Mesenchymal stem cell (in vitro differentiated cells and primary cell): Measurements from ENCODE around the gene CRABP1.

Experiments used
- DNase-seq: peaks from one replicate; pipeline ENCODE4 v3.0.0-alpha.2; 2013
- H2AFZ ChIP-seq: one replicate; pipeline ENCODE4 v1.6.1; 2013; ENCODE audit warnings: low read depth, mild to moderate bottlenecking, control low read depth, inconsistent platforms, low read length, moderate library complexity
- H2AK5ac ChIP-seq: 2 replicates; pipeline ENCODE4 v1.6.1; 2013; ENCODE audit warnings: low read length, moderate library complexity, mild to moderate bottlenecking, inconsistent platforms; ENCODE audit not compliant: severe bottlenecking
- H2BK120ac ChIP-seq: one replicate; pipeline ENCODE4 v1.6.1; 2013; ENCODE audit warnings: low read depth, mild to moderate bottlenecking, inconsistent platforms, low read length, moderate library complexity
- H2BK12ac ChIP-seq, 2 experiments: one replicate each; pipeline ENCODE4 v1.6.1; 2013; ENCODE audit warnings: inconsistent platforms in 2 of 2, low read length in 2 of 2, mild to moderate bottlenecking in 2 of 2, moderate library complexity in 2 of 2, control low read depth in 1 of 2
- H2BK15ac ChIP-seq: one replicate; pipeline ENCODE4 v1.6.1; 2013; ENCODE audit warnings: mild to moderate bottlenecking, low read depth, inconsistent platforms; ENCODE audit not compliant: poor library complexity, severe bottlenecking
- H2BK5ac ChIP-seq: 2 replicates; pipeline ENCODE4 v1.6.1; 2013; ENCODE audit warnings: low read depth, mild to moderate bottlenecking, low read length, control low read depth, inconsistent platforms; ENCODE audit not compliant: poor library complexity, severe bottlenecking
- H3K14ac ChIP-seq, 2 experiments: one replicate each; pipeline ENCODE4 v1.6.1; 2013; ENCODE audit warnings: inconsistent platforms in 2 of 2, low read length in 2 of 2, control low read depth in 1 of 2, mild to moderate bottlenecking in 1 of 2, moderate library complexity in 1 of 2
- H3K18ac ChIP-seq, 2 experiments: one replicate each; pipeline ENCODE4 v1.6.1; 2013; ENCODE audit warnings: inconsistent platforms in 2 of 2, low read length in 2 of 2, control low read depth in 1 of 2, low read depth in 1 of 2, mild to moderate bottlenecking in 1 of 2
- H3K23ac ChIP-seq, 2 experiments: one replicate each; pipeline ENCODE4 v1.6.1; 2013; ENCODE audit warnings: inconsistent platforms in 2 of 2, low read length in 2 of 2, mild to moderate bottlenecking in 2 of 2, moderate library complexity in 2 of 2, control low read depth in 1 of 2
- H3K27ac ChIP-seq: 2 replicates; pipeline ENCODE4 v1.5.1; 2013; ENCODE audit warnings: mild to moderate bottlenecking, moderate library complexity, low read length, control low read depth, inconsistent platforms; ENCODE audit not compliant: poor library complexity, severe bottlenecking
- H3K27me3 ChIP-seq, 2 experiments: 2 replicates each; pipeline versions ENCODE4 v1.6.1 to v1.7.0; 2013; ENCODE audit warnings: low read length in 2 of 2, mild to moderate bottlenecking in 2 of 2, moderate library complexity in 2 of 2, control low read depth in 1 of 2, inconsistent platforms in 1 of 2; ENCODE audit not compliant: control insufficient read depth in 1 of 2, insufficient read depth in 1 of 2
- H3K36me3 ChIP-seq, 2 experiments: 2 replicates each; pipeline versions ENCODE4 v1.6.1 to v1.7.0; 2013; ENCODE audit warnings: low read length in 2 of 2, control low read depth in 1 of 2, inconsistent platforms in 1 of 2, low read depth in 1 of 2, mild to moderate bottlenecking in 1 of 2; ENCODE audit not compliant: insufficient read depth in 2 of 2, control insufficient read depth in 1 of 2
- H3K4ac ChIP-seq, 2 experiments: one replicate each; pipeline ENCODE4 v1.6.1; 2013; ENCODE audit warnings: inconsistent platforms in 2 of 2, low read length in 2 of 2, mild to moderate bottlenecking in 2 of 2, moderate library complexity in 2 of 2, control low read depth in 1 of 2, low read depth in 1 of 2
- H3K4me1 ChIP-seq: 2 replicates; pipeline ENCODE4 v1.6.1; 2013; ENCODE audit warnings: low read depth, low read length, control low read depth; ENCODE audit not compliant: control insufficient read depth, insufficient read depth
- H3K4me2 ChIP-seq: 2 replicates; pipeline ENCODE4 v1.6.1; 2013; ENCODE audit warnings: low read length, mild to moderate bottlenecking, inconsistent platforms; ENCODE audit not compliant: poor library complexity, severe bottlenecking
- H3K4me3 ChIP-seq, 2 experiments: 2 replicates each; pipeline versions ENCODE4 v1.5.1 to v1.7.0; 2013; ENCODE audit warnings: low read length in 2 of 2, mild to moderate bottlenecking in 2 of 2, control low read depth in 1 of 2, low read depth in 1 of 2; ENCODE audit not compliant: insufficient read depth in 1 of 2
- H3K79me1 ChIP-seq: replicated peaks from 2 replicates; pipeline ENCODE4 v1.6.1; 2013; ENCODE audit warnings: mild to moderate bottlenecking, control low read depth, low read length, inconsistent platforms; ENCODE audit not compliant: poor library complexity, severe bottlenecking
- H3K9ac ChIP-seq: 2 replicates; pipeline ENCODE4 v1.7.0; 2013; ENCODE audit warnings: mild to moderate bottlenecking, low read length, moderate library complexity
- H3K9me3 ChIP-seq: 2 replicates; pipeline ENCODE4 v1.7.0; 2013; ENCODE audit warnings: mild to moderate bottlenecking, low read length; ENCODE audit not compliant: control insufficient read depth
- H4K8ac ChIP-seq: one replicate; pipeline ENCODE4 v1.6.1; 2013; ENCODE audit warnings: inconsistent platforms, mild to moderate bottlenecking, low read length, moderate library complexity
- H4K91ac ChIP-seq: one replicate; pipeline ENCODE4 v1.6.1; 2013; ENCODE audit warnings: mild to moderate bottlenecking, low read length, inconsistent platforms
- WGBS: methylation state at CpG from one replicate; pipeline ENCODE4 v1.1.7; 2013; ENCODE audit warnings: mixed read lengths; 5-methylcytosine and 5-hydroxymethylcytosine counted together

The CRABP1 gene

GRCh38 chr15:78304216-78305066 lies 35.7 kb upstream of the CRABP1 start:
- Histone ChIP-seq H3K27ac (peak overlapping the region; percentile 52), H3K27me3 (no peaks in the 10 kb centered on the region), H2AK5ac (peak overlapping the region; percentile 96), H3K4ac (no peak overlapping the region), H2AFZ (no peak overlapping the region), H2BK5ac (no peak overlapping the region), H3K79me1 (no peaks in the 10 kb centered on the region), H3K36me3 (no peaks in the 10 kb centered on the region), H3K14ac (no peak overlapping the region), H3K4me2 (peak overlapping the region; percentile 17), H3K18ac (no peak overlapping the region), H3K4me1 (peaks cover 36% of the 10 kb centered on the region), H3K23ac (no peak overlapping the region), H3K9me3 (no peaks in the 10 kb centered on the region), H4K91ac (peak overlapping the region; percentile 20), H2BK15ac (no peak overlapping the region), H2BK12ac (peak overlapping the region in 1 of 2 experiments; percentile 9), H3K4me3 (no peak overlapping the region), H2BK120ac (no peak overlapping the region), H4K8ac (peak overlapping the region; percentile 5), H3K9ac (peak overlapping the region; percentile 21)
- no peak for DNase-seq
- 92% methylated on average over 9 of the region's 9 CpGs for WGBS

GRCh38 chr15:78306176-78306774 lies 33.9 kb upstream of the CRABP1 start:
- Histone ChIP-seq H2BK120ac (peak overlapping the region; percentile 78), H3K9me3 (no peaks in the 10 kb centered on the region), H3K27ac (peak overlapping the region; percentile 91), H3K4me2 (peak overlapping the region; percentile 5), H2BK15ac (no peak overlapping the region), H3K9ac (peak overlapping the region; percentile 74), H4K8ac (peak overlapping the region; percentile 94), H2BK12ac (peak overlapping the region; percentile 2 to 91), H3K4me3 (peak overlapping the region in 1 of 2 experiments; percentile 46), H3K18ac (peak overlapping the region; percentile 67 to 71), H2AK5ac (peak overlapping the region; percentile 97), H3K79me1 (no peaks in the 10 kb centered on the region), H2AFZ (peak overlapping the region; percentile 67), H3K36me3 (no peaks in the 10 kb centered on the region), H3K27me3 (peaks cover 0 to 6% of the 10 kb centered on the region in 2 experiments), H3K4me1 (peaks cover 32% of the 10 kb centered on the region), H3K23ac (peak overlapping the region in 1 of 2 experiments; percentile 77), H3K14ac (peak overlapping the region in 1 of 2 experiments; percentile 51), H2BK5ac (peak overlapping the region; percentile 77), H3K4ac (peak overlapping the region in 1 of 2 experiments; percentile 78), H4K91ac (peak overlapping the region; percentile 60)
- DNase-seq: peak; percentile 78
- 36% methylated on average over 3 of the region's 3 CpGs for WGBS

- Histone ChIP-seq H3K4me2 (no peak overlapping the region), H3K18ac (no peak overlapping the region), H2BK12ac (no peak overlapping the region), H3K4ac (peak overlapping the region in 1 of 2 experiments; percentile 13), H3K4me3 (no peak overlapping the region), H2BK15ac (no peak overlapping the region), H2AK5ac (peak overlapping the region; percentile 43), H3K27ac (no peak overlapping the region), H3K27me3 (peaks cover 0 to 17% of the 10 kb centered on the region in 2 experiments), H2BK5ac (peak overlapping the region; percentile 1), H3K9me3 (no peaks in the 10 kb centered on the region), H3K23ac (no peak overlapping the region), H3K9ac (peak overlapping the region; percentile 3), H3K14ac (no peak overlapping the region), H3K79me1 (no peaks in the 10 kb centered on the region), H4K8ac (peak overlapping the region; percentile 73), H4K91ac (peak overlapping the region; percentile 3), H2AFZ (peak overlapping the region; percentile 29), H3K36me3 (no peaks in the 10 kb centered on the region), H2BK120ac (no peak overlapping the region), H3K4me1 (peaks cover 32% of the 10 kb centered on the region)
- DNase-seq: no peak
- WGBS: 81% methylated on average over 5 of the region's 6 CpGs
These were observed 32.2 kb upstream of the CRABP1 start for GRCh38 chr15:78307976-78308375.

GRCh38 chr15:78308422-78309032 lies 31.6 kb upstream of the CRABP1 start:
- DNase-seq: peak; percentile 68

More at GRCh38 chr15:78308422-78309032, 31.6 kb upstream of the CRABP1 start:
- Histone ChIP-seq H3K27me3 (peaks cover 0 to 17% of the 10 kb centered on the region in 2 experiments), H3K18ac (no peak overlapping the region), H3K27ac (no peak overlapping the region), H2BK120ac (no peak overlapping the region), H3K36me3 (no peaks in the 10 kb centered on the region), H3K79me1 (no peaks in the 10 kb centered on the region), H2BK5ac (peak overlapping the region; percentile 1), H3K4me1 (peaks cover 31% of the 10 kb centered on the region), H2AK5ac (peak overlapping the region; percentile 43), H3K4me3 (no peak overlapping the region), H3K9ac (peak overlapping the region; percentile 3), H3K4ac (peak overlapping the region in 1 of 2 experiments; percentile 13), H3K4me2 (no peak overlapping the region), H2AFZ (no peak overlapping the region), H3K23ac (no peak overlapping the region), H4K8ac (peak overlapping the region; percentile 73), H4K91ac (peak overlapping the region; percentile 3), H3K9me3 (no peaks in the 10 kb centered on the region), H3K14ac (peak overlapping the region in 1 of 2 experiments; percentile 38), H2BK12ac (no peak overlapping the region), H2BK15ac (no peak overlapping the region)
- WGBS: 32% methylated on average over 9 of the region's 9 CpGs
